Activated CD8-positive, alpha-beta memory T cell treated with anti-CD3 and anti-CD28 coated beads, Interleukin-2, amount 50 U/mL, for 48 hours (primary cell): ENCODE results near the gene MX1.

Experiments
- DNase-seq: peaks from one replicate; pipeline ENCODE4 v3.0.0-alpha.2; 2020

Gene MX1

DNA sequence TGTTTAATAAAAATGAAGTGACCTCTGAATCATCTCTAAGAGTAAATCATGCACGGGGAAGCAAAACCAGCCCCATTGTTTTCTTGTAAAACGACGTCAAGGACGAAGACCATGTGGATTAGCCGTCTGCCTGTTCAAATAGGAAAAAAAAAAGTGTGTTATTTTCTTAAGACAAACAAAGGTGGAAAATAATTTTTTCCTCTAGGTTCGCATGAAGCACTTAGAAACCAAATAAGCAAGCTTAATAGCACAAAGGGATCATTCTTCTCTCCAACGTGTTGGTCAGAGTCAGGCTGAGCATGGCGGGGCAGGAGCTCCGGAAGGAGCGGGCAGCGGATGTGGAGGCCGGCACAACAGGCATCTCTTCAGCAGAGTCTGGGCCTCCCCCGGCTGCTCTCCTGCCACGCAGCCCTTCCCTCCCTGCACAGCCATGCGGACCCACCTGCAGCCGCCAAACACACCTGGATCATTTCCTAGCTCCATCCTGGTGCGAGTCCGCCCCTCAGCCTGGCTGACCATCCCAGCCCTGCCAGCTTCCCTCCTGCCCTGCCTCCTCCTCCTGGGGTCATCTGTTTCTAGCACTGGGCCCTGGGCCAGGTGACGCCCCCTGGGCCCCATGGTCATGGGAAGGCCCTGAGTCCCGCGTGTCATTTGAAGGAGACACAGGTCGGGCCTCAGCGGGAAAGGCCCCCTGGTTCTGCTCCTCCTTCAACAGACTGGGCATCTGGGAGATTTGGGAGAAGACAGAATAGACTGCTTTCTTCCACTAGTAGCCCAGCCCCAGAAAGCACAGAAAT is 40.2 kb downstream of the MX1 start:
- no peak for DNase-seq

- no peak for DNase-seq
Observed at GRCh38 chr21:41470054-41470453, 44.0 kb downstream of the MX1 start.

DNA sequence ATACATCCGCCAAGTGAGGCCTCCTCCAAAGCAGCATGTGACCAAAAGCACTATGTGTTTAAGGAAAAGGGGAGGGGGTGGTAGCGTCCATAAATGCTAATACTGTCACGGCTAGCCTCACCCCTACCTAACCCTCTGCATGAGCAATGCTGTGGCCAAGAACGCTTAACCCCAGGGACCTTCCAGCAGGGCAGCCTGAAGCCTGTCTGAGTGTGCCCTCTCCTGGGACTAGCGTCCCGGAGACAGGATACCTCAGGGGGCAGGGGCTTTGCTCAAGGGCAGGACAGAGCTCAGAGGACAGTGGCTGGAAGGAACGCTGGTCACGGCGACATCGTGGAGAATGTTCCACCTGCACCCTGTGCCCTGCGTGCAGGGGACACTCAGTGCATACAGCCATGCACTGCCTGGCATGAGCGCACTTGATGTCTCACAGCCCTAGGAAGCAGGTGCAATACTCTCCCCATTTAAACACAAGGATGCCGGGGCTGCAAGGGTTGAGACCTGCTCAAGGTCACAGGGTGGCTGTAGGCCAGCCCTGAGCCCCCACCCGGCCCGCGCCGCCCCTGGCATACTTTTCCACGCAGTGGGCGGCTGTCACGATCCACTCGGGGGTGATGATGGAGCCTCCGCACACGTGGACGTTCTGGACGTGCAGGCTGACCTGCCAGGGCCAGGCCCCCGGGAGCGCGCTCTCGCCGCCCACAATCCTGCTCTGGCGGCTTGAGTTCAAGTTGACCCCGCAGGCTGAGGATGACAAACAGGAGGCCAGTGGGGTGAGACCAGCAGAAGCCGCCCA is 46.9 kb downstream of the MX1 start:
- DNase-seq = no peak

DNA sequence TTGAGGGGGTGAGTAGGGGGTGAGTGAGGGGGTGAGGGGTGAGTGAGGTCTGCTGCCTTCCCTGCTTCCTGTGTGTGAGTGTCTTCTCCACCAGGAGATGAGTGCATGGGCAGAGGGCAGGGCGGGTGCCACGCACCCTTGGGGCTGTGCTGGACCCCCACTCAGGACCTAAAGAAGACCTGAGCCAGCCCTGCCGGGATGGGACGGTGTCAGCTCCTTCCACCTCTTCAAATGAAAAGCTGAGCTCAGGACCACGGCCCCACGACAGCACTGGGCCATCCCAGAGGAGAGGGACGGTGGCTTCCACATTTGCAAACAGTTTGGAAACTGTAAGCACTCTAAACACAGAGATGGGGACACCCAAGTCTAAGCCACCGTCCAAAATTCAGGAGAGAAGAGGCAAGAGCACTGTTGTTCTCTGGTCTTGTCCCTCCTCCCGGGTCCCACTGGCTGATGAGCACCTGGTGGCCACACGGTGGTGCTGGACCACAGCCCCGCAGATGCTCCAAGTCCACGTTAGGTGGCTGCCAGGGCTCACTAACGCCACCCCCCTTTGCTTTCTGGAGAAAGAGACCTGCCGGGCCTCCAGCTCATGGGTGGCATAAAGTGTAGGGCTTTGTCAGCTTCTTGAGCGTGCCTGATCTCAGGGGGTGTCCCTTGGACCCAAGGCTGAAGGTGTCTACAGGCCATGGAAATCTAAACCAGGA is 49.8 kb downstream of the MX1 start:
- DNase-seq = no peak

DNA sequence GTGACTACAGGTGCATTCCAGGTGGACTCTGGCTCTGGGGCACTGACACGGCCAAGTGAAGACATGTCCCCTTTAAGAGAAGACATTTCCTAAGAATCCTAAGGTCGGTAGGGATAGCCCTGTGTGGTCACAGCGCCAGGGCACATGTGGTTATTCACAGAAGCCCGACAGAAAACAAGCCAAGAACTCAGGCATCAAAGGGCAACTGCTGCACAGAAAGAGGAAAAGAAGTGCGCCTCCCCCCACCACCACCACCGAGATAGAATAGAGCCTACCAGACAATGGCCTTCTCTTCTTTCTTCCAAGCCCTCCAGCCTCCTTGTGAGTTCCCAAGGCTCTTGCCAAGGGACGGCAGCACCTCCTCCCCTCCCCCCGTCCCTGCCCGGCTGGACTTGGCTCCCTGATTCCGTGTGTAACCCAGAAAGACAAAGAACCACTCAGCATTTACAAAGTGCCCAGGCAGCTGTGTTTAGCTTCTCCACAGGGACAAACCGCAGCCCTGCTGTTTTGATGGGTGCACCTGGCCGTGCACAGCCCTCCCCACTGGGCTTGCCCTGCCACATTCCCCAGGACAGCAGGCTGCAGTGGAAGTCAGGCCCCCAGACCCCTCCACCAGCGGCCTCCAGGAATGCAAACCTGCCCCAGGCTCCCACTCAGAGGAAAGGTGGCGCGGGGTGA is 51.7 kb downstream of the MX1 start:
- no peak for DNase-seq

- DNase-seq = no peak
Observed at GRCh38 chr21:41478319-41479177, 52.5 kb downstream of the MX1 start.

GRCh38 chr21:41479686-41480085 is 53.6 kb downstream of the MX1 start:
- DNase-seq = no peak

- no peak for DNase-seq
Observed at GRCh38 chr21:41480086-41480690, 54.1 kb downstream of the MX1 start.

DNA sequence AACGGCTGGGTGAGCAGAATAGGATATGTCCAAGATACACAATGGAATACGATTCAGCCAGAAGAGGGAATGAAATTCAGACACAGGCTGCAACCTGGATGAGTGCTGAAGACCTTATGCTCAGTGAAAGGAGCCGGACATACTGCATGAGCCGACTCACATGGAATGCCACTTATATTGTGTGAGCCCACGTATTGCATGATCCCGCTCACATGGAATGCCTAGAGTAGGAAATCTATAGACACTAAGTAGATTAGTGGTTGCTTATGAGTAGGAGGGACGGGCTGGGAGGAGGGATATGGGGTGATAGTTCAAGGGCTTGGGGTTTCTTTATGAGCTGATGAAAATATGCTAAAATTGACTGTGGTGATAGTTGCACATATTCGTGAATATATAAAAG is 55.2 kb downstream of the MX1 start:
- DNase-seq = no peak

DNA sequence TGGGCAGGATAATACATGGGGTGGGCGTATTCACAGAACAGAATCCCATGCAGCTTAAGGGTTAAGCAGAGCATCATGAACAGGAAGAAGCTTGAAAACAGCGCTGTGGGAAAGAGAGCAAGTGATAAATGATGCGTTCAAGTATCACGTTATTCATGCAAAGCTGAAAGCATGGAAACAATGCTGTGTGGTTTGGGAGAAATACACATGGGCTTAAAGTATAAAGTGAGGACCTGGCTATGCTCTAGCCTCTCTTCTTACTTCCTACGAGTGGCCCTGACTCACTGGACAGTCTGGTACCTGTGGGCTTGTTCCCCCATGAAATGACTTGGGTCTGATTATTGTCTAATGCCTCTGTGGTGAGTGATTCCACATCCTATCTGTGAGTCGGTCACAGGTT is 56.3 kb downstream of the MX1 start:
- DNase-seq = no peak

- no peak for DNase-seq
Observed at GRCh38 chr21:41482980-41483379, 56.9 kb downstream of the MX1 start.

DNA sequence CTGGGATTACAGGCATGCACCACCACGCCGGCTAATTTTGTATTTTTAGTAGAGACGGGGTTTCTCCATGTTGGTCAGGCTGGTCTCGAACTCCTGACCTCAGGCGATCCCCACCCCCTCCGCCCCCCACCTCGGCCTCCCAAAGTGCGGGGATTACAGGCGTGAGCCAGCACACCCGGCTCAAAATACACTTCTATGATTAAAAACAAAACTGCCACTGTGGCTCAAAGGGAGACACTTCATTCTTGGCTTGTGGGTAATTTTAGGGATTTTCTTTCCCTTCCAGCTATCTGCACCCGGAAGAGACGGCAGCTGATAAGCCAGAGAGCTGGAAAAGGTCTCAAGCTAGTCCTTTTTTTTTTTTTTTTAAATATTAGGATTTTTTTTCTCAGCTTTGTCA is 57.4 kb downstream of the MX1 start:
- DNase-seq = no peak

DNA sequence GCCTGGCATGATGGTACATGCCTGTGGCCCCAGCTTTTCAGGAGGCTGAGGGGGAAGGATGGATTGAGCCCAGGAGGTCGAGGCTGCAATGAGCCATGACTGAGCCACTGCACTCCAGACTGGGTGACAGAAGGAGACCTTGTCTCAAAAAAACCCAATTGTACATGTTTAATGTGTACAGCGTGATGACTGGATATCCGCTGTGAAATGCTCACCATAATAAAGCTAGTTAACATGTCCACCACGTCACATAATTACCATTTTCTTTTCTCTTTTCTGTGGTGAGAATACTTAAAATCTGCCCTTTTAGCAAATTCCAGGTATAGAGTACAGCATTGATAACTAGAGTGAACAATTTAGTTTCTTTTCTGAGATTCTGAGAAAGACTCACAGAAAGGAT is 57.9 kb downstream of the MX1 start:
- DNase-seq = no peak

DNA sequence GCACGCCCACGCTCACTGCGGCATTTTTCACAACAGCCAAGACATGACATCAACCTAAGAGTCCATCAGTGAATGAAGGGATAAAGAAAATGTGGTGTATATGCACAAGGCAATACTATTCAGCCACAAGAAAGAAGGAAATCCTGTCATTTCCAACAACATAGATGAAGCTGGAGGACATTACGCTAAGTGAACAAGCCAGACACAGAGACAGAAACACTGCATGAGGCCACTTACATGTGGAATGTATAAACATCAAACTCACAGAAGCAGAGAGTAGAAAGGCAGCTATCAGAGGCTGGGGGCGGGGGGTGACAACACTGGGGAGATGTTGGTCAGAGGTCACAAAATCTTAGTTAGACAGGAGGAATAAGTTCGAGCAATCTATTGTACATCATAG is 61.0 kb downstream of the MX1 start:
- no peak for DNase-seq

- no peak for DNase-seq
Observed at GRCh38 chr21:41488080-41488479, 62.0 kb downstream of the MX1 start.

DNA sequence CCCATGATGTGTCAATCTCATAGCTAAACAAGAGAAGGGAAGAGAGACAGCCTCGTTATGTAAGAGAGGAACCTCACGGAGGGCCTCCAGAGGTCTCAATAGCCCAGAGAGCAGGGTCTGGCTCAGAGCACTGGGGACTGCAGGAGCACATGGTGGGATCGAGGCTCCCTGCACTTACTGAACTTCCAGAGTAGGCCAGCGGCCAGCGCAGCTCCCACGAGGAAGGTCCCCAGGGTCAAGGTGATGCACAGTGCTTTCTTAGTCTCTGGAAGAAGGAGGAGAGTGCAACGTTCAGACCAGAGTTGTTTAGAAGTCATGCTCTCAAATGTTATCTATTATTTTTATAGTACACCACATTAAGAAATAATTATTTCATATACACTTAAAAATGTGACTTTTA is 63.3 kb downstream of the MX1 start:
- no peak for DNase-seq

DNA sequence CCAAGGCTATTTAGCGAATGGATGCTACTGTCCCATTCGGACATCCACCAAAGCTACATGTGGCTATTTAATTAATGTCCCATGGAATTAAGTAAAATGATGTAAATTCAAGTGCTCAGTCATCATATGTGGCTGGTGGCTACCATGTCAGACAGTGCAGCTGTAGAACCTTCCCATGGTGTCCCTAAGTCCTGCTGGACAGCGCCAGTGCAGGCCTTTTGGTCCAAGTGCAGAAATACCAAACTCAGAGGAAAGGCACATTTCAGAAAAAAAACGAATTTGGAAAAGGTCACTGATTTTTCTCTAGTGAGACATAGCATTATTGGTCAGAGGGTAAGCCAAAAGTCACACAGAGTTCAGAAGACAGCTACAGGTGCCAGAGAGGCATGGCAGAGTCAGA is 64.3 kb downstream of the MX1 start:
- DNase-seq = no peak

DNA sequence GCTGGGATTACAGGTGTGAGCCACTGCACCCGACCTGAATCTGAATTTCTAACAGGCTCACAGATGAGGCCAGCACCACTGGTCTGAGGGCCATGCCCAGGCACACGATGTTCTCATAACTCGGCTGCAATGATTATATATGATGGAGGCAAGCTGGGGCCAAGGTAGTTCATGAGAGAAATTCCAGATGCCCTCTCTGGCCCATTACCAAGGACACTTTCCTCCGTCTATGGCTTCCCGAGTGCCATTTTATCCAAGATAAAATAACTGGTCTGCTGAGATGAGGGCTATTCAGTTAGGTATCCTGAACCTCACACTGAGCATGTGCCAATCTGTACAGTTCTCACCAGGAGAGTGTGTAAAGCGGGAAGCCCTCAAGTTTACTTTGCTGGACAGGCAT is 65.4 kb downstream of the MX1 start:
- DNase-seq = no peak

DNA sequence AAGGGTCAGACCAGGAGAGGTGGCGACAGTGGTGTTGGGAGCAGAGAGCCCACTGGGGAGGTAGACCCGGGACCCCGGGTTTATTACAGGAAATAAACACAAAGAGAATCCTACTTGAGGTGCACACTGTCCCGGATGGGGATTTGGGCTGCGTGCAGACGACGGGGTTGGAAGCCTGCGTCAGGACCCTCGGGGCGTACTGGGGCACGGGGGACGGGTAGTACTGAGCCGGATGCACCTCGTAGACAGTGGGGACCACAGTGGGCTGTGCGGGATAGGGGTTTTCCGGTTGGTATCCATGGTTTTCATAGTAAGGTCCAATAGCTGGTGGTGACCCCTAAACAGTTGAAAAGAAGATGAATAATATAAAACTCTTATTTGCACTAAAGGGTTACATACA is 68.2 kb downstream of the MX1 start:
- DNase-seq = no peak

GRCh38 chr21:41497008-41497407 is 71.0 kb downstream of the MX1 start:
- no peak for DNase-seq

GRCh38 chr21:41497788-41498187 is 71.7 kb downstream of the MX1 start:
- DNase-seq = no peak

DNA sequence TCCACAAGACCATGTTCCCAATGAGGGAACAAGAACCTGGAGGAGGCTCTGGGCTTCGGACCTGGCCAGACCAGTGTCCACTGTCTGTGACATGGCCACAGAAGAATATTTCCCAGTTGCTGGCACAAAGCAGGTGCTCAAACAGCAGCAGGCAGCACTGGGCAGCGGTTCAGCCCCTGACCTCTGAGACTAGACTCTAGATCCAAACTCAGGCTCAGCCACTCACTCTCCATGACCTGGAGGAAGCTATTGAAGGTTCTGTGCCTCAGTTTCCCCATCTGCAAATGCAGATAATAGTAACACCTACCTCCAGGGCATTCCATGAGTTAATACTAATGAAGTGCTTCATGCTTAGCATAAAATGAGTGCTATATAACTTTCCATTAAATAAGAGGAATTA is 73.9 kb downstream of the MX1 start:
- no peak for DNase-seq
